ENCODE results near the gene TLL1. TPM values are rescaled to one million over a fixed set of nuclear protein-coding genes. Genes with fewer than 3 reads are reported as not detected.

The TLL1 gene
- total RNA-seq, 1 experiment from 2014 or later: 0.63 TPM

DNA sequence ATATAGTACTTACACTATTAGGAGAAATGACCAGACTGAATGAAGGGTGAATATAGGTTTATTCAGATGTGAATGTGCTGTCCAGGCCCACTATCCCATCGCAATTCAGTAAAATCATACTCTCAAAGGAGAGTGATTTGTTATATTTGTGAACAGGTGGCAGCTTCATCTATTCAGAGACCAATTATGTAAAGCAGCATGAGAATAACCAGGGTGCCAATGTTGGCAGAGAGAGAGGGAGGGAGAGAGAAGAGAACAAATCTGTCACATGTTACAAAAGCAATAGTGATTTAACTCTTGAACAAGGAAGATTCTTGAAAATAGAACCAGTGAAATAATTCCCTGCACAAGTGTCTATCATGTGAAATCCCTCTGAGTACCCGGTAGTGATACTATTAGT lies 38.9 kb upstream of the TLL1 start:
- H3K27me3 Mint-ChIP-seq (ENCODE audit: low read depth): no peaks in the 10 kb centered on the region
- ATAC-seq (no peak), DNase-seq (ENCODE audit: low spot score) (no peak)
- H3K27ac Mint-ChIP-seq: no peak overlapping the region
- ChIA-PET POLR2A (no interaction called here), CTCF (no interaction called here)
- TF ChIP-seq ZMAT4 (CRISPR knock-in tag; IDR thresholded peaks at IDR 0.05): no peak
- TF ChIP-seq SMAD4 (CRISPR knock-in tag; IDR thresholded peaks at IDR 0.05): no peak
- TF ChIP-seq, protein P1, sequence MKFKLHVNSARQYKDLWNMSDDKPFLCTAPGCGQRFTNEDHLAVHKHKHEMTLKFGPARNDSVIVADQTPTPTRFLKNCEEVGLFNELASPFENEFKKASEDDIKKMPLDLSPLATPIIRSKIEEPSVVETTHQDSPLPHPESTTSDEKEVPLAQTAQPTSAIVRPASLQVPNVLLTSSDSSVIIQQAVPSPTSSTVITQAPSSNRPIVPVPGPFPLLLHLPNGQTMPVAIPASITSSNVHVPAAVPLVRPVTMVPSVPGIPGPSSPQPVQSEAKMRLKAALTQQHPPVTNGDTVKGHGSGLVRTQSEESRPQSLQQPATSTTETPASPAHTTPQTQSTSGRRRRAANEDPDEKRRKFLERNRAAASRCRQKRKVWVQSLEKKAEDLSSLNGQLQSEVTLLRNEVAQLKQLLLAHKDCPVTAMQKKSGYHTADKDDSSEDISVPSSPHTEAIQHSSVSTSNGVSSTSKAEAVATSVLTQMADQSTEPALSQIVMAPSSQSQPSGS (CRISPR knock-in tag; IDR thresholded peaks at IDR 0.05; ENCODE audit: borderline replicate concordance, low read depth): no peak
- TF ChIP-seq, protein P2, sequence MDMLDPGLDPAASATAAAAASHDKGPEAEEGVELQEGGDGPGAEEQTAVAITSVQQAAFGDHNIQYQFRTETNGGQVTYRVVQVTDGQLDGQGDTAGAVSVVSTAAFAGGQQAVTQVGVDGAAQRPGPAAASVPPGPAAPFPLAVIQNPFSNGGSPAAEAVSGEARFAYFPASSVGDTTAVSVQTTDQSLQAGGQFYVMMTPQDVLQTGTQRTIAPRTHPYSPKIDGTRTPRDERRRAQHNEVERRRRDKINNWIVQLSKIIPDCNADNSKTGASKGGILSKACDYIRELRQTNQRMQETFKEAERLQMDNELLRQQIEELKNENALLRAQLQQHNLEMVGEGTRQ (CRISPR knock-in tag; IDR thresholded peaks at IDR 0.05): no peak
- no peak for TF ChIP-seq TP53 (CRISPR knock-in tag; IDR thresholded peaks at IDR 0.05)
- no peak for TF ChIP-seq NR3C1 (CRISPR knock-in tag; conservative IDR thresholded peaks at IDR 0.05; ENCODE audit: low read depth)
- TF ChIP-seq ZNF263 (CRISPR knock-in tag; IDR thresholded peaks at IDR 0.05; ENCODE audit: low read depth): no peak
- no peak overlapping the region for H3K4me3 Mint-ChIP-seq
- peaks cover 10% of the 10 kb centered on the region for H3K4me1 Mint-ChIP-seq
- H3K36me3 Mint-ChIP-seq: no peaks in the 10 kb centered on the region
- H3K9me3 Mint-ChIP-seq: peaks cover 6% of the 10 kb centered on the region

DNA sequence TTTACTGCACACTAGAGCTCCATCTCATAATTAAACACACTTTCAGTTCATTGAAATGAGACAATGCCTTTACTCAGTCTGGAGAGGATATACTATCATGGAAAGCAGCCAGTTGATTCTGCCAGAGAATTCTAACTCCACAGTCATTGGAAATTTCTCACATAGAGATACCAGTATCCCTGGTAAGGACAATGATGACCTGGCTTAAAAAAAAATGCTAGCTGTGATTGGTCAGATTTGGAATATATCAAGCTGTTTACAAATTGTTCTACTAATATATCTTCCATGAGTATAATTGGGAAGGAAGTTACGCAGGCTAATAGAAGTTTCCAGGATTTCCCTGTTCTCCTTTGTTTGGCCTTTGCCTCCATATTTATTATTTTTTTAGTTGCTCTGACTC lies 34.5 kb upstream of the TLL1 start:
- H3K36me3 Mint-ChIP-seq: no peaks in the 10 kb centered on the region
- no peak overlapping the region for H3K4me3 Mint-ChIP-seq
- ChIA-PET POLR2A (interaction anchor here (0.6 kb wide), 1 partner anchor 240 kb away, joined by 3 read pairs; no protein-coding TSS in a partner anchor), CTCF (interaction anchor here (0.8 kb wide), 1 partner anchor 345 kb away, joined by 3 read pairs; no protein-coding TSS in a partner anchor)
- no peak for DNase-seq (ENCODE audit: low spot score)
- no peaks in the 10 kb centered on the region for H3K9me3 Mint-ChIP-seq
- H3K27me3 Mint-ChIP-seq (ENCODE audit: low read depth): no peaks in the 10 kb centered on the region
- ATAC-seq: no peak
- peaks cover 21% of the 10 kb centered on the region for H3K4me1 Mint-ChIP-seq
- no peak overlapping the region for H3K27ac Mint-ChIP-seq
- TF ChIP-seq SMAD4 (CRISPR knock-in tag; IDR thresholded peaks at IDR 0.05) (no peak), ZNF232 (CRISPR knock-in tag; IDR thresholded peaks at IDR 0.05) (no peak), GTF2I (CRISPR knock-in tag; conservative IDR thresholded peaks at IDR 0.05) (no peak), MLX (CRISPR knock-in tag; IDR thresholded peaks at IDR 0.05) (no peak), ZNF281 (CRISPR knock-in tag; IDR thresholded peaks at IDR 0.05) (no peak), PREB (CRISPR knock-in tag; IDR thresholded peaks at IDR 0.05; ENCODE audit: borderline replicate concordance) (no peak), SOX15 (CRISPR knock-in tag; IDR thresholded peaks at IDR 0.05) (no peak), CREM (CRISPR knock-in tag; IDR thresholded peaks at IDR 0.05) (no peak), TEAD4 (CRISPR knock-in tag; IDR thresholded peaks at IDR 0.05) (no peak), ZNF396 (CRISPR knock-in tag; IDR thresholded peaks at IDR 0.05; ENCODE audit: borderline replicate concordance) (no peak), USF1 (CRISPR knock-in tag; IDR thresholded peaks at IDR 0.05) (no peak), ZNF219 (CRISPR knock-in tag; IDR thresholded peaks at IDR 0.05; ENCODE audit: borderline replicate concordance) (no peak), OVOL2 (CRISPR knock-in tag; IDR thresholded peaks at IDR 0.05; ENCODE audit: borderline replicate concordance) (no peak)
- TF ChIP-seq, protein P3, sequence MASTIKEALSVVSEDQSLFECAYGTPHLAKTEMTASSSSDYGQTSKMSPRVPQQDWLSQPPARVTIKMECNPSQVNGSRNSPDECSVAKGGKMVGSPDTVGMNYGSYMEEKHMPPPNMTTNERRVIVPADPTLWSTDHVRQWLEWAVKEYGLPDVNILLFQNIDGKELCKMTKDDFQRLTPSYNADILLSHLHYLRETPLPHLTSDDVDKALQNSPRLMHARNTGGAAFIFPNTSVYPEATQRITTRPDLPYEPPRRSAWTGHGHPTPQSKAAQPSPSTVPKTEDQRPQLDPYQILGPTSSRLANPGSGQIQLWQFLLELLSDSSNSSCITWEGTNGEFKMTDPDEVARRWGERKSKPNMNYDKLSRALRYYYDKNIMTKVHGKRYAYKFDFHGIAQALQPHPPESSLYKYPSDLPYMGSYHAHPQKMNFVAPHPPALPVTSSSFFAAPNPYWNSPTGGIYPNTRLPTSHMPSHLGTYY (CRISPR knock-in tag; IDR thresholded peaks at IDR 0.05): no peak
- TF ChIP-seq, protein P4, sequence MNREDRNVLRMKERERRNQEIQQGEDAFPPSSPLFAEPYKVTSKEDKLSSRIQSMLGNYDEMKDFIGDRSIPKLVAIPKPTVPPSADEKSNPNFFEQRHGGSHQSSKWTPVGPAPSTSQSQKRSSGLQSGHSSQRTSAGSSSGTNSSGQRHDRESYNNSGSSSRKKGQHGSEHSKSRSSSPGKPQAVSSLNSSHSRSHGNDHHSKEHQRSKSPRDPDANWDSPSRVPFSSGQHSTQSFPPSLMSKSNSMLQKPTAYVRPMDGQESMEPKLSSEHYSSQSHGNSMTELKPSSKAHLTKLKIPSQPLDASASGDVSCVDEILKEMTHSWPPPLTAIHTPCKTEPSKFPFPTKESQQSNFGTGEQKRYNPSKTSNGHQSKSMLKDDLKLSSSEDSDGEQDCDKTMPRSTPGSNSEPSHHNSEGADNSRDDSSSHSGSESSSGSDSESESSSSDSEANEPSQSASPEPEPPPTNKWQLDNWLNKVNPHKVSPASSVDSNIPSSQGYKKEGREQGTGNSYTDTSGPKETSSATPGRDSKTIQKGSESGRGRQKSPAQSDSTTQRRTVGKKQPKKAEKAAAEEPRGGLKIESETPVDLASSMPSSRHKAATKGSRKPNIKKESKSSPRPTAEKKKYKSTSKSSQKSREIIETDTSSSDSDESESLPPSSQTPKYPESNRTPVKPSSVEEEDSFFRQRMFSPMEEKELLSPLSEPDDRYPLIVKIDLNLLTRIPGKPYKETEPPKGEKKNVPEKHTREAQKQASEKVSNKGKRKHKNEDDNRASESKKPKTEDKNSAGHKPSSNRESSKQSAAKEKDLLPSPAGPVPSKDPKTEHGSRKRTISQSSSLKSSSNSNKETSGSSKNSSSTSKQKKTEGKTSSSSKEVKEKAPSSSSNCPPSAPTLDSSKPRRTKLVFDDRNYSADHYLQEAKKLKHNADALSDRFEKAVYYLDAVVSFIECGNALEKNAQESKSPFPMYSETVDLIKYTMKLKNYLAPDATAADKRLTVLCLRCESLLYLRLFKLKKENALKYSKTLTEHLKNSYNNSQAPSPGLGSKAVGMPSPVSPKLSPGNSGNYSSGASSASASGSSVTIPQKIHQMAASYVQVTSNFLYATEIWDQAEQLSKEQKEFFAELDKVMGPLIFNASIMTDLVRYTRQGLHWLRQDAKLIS (CRISPR knock-in tag; IDR thresholded peaks at IDR 0.05; ENCODE audit: borderline replicate concordance): no peak

All from WTC11 (cell line).